T-helper 1 cell treated with Interleukin-12 subunit alpha and Interleukin-12 subunit beta and Interleukin-4 antibody, amounts not matched to agents 30 ng/mL and 1 ng/mL, for 36 hours (primary cell): Measurements from ENCODE around the gene PCYT1A. TPM values are rescaled to one million over a fixed set of nuclear protein-coding genes. Genes with fewer than 3 reads are reported as not detected.
"Not testable (repeated sequence)": the region's sequence is repeated elsewhere in the genome, so short reads cannot be mapped to it uniquely, and the experiment has no call there.

Experiments used
- intact Hi-C: fragments of 100-400 bp; cut with micrococcal nuclease; formaldehyde crosslinking; loops from one replicate; pipeline ENCODE4 v1.15.1; 2024
- total RNA-seq: library from RNA; stranded (reverse); gene quantifications from 2 replicates; pipeline ENCODE4 v1.2.3, GENCODE V29; 2022

The PCYT1A gene
- 95.3 and 104 TPM in 2 replicates for total RNA-seq

DNA sequence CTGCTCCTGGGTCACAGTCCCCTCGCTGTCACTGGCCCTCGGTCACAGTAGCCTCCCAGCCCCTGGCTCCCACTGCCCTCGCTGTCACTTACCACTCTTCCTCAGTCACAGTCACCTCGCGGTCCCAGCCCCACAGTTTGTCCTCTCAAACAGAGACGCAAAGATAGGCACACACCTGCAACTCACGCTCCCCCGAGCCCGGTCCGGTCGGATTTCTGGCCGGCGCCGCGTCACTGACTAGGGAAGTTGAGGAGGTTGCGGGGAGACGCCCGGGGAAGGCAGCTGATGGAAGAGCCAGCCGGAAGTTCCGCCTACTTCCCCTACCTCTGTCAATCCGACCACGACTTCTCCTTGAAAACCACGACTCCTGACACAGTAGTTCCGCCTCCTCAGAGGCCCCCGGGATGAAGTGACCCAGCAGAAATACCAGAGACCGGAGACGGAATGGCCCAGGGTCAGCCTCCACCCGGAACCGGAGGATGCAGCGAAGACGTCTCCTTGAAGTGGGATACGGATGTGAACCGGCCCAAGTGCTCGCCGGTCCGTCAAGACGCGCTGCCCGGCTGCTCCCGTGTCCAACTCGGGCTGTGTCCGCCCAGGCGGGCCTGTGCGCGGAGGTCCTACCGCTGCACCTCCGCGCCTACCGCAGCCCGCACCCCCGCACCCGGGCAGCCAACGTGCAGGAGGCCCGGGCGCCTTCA lies at the start of gene PCYT1A:
PCYT1A (minus strand) TSS at position 287 of the 701 bp plus-strand sequence. CDS start 17,195 bp downstream, outside the sequence.
- intact Hi-C loops, result loop anchor here (1.0 kb wide), 6 partner anchors 8 to 655 kb away; partner anchors contain the start of genes DYNLT2B, NCBP2 and UBXN7

DNA sequence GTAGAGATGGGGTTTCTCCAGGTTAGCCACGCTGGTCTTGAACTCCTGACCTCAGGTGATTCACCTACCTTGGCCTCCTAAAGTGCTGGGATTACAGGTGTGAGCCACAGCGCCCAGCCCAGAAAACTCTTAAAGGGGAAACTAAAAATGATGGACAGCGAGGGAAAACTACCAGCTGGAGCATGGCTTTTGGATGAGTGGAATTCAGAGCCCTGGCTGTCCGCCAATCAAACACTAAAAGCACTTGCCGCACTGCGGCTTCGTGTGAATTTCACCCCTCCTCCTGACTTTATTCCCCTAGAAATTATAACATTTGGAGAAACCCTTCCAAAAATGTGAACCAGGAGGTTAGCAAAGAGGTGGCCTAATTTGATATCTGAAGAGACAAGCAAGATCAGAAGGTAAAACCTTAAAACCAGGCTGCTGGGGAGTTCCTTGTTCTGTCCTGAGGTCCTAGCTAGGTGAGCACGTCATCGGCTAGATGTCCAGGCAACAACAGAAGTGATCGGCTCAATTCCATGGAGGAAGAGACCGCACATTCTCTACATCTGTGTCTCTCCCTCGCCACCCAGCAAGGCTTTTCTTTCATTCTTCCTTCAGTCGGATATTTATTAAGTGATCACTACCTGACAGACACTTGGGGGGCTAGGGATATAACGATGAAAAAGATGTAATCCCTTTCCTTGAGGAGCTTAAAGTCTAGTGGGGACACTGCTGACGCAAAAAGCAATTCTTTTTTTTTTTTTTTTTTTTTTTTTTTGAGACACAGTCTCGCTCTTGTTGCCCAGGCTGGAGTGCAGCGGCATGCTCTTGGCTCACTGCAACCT lies 49.0 kb upstream of the PCYT1A start:
- intact Hi-C loops, result no loop called here

DNA sequence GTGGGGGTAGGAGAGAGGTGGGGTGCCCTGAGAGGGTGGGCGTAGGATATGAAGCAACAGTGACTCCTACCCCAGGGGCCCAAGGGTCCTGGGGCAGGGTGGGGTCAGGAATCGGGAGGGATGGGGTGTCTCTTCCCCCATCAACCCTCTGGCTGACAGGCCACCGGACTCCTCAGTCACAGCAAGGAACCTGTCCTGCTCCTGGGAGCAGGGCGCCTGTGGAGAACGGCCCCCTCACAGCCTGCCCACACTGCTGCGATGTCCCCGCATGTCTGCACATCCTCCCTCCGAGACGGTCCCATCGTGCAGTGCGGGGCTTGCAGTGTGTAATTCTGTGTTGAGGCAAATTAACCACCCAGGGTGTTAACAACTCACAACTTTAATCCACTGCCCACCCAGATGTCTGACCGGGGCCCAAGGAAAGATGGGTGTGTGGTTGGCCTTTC lies 48.0 kb upstream of the PCYT1A start:
- intact Hi-C loops, result no loop called here

DNA sequence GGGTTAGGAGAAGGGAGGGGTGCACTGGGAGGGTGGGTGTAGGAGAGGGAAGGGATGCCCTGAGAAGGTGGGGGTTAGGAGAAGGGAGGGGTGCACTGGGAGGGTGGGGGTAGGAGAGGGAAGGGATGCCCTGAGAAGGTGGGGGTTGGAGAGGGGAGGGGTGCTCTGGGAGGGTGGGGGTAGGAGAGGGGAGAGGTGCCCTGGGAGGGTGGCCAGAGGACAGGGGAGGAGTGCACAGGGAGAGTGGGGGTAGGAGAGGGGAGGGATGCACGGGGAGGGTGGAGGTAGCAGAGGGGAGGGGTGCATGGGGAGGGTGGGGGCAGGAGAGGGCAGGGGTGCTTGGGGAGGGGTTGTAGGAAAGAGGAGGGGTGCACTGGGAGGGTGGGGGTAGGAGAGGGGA lies 47.5 kb upstream of the PCYT1A start:
- intact Hi-C loops, result no loop called here

DNA sequence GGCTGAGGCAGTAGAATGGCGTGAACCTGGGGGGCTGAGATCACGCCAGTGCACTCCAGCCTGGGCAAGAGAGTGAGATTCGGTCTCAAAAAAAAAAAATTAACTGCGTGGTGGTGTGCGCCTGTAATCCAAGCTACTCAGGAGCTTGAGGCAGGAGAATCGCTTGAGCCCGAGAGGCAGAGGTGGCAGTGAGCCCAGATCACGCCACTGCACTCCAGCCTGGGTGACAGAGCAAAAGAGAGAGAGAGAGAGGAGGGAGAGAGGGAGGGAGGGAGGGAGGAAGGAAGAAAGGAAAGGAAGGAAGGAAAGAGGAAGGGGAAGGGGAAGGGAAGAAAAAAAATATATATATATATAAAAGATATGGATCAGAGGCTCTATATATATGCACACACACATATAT lies 44.6 kb upstream of the PCYT1A start:
- intact Hi-C loops, result no loop called here

DNA sequence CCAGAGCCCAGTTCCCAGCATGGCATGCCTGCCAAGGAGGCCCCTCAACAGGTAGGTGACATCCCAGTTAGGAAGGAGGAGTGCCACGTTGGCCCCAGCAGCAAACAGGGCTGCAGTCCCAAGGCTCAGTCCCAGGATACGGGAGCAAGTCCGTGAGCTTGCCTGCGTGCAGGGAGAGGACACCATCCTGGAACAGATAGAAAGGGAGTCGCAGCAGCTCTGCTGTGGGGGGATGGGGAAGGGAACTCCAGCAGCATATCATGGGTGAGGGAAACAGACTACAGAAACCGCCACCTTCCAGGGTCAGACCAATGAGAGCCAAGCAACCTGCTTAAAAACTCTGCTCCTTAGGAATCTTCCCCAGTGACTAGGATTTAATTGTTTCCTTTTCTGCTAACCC lies 39.9 kb upstream of the PCYT1A start:
- intact Hi-C loops, result no loop called here

DNA sequence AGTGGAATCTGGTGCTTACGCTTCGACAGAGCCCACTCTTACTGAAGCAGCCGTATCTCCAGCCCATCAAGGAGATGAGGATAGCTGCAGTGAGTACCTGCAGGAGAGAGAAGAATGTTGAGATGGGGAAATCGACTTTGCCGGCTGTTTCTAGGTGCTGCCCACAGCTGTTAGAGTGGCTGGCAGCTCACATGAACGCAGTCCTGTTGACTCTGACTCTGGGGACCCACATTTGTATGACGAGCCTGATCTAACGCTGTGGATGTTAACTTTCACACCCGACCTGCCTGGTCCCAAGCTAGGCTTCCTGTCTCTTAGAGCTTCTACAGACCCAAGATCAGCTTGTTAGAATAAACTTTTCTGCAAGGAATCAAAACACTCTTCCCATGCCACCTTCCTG lies 39.4 kb upstream of the PCYT1A start:
- intact Hi-C loops, result no loop called here

DNA sequence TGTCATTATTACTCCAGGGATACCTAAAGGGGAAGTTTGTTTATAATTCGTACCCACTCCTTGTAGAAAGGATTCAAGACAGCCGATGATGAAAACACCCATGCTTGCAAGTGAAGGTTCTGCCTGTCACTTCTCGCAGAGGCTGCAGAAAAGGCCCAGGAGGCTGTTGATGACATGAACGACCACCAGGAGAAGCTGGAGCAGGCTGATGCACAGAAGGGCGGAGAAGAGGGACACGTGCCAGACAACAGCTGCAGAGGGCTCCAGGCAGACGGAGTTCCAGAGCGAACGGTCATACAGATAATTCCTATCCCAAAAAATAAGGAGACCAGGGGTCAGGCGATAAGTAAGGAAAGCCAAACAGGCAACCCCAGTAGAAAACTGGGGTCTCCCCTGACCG lies 36.2 kb upstream of the PCYT1A start:
- intact Hi-C loops, result no loop called here

DNA sequence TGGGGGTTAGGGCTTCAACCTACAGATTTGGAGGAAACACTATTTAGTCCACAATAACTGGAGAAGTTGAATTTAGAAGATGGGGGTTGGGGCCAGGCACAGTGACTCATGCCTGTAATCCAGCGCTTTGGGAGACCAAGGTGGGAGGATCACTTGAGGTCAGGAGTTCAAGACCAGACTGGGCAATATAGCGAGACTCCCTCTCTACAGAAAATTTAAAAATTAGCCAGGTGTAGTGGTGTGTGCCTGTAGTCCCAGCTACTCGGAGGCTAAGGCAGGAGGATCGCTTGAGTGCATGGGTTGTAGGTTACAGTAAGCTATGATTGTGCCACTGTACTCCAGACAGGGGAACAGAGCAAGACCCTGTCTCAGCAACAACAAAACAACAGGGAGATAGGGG lies 35.5 kb upstream of the PCYT1A start:
- intact Hi-C loops, result no loop called here

DNA sequence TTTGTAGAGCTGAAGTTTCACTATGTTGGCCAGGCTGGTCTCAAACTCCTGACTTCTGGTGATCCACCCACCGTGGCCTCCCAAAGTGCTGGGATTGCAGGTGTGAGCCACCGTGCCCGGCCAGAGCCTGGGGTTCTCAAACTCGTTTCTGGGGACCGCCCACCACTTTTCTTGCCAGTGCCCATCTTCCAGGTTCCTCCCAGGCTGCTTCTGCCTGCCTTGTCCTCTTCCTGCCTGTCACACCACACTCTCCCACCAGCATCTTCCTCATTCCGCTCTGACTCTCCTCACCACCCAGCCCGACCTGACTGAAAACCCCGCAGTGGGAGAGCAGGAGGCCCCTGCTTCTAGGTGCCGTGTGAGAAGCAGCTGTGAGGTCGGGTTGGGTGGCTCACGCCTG lies 33.6 kb upstream of the PCYT1A start:
- intact Hi-C loops, result no loop called here

DNA sequence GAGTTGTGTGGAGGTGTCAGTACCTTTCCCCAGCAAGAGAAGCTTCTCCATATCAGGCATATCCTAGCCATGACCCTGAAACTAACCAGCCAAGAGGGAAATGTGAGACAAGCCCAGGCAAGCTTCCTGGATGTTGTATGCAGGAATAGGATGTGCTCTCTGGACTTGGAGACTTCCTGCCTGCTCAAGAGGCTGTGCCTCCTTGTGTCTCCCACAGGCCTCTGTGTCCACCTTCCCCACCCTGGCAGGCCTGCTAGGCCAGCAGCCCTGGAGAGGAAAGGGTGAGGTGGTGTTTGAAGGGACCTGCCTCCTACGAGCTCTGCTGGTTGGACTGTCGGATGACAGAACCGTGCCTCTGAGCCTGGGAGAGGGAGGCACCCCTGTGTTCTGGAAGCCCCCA lies 32.6 kb upstream of the PCYT1A start:
- intact Hi-C loops, result no loop called here

DNA sequence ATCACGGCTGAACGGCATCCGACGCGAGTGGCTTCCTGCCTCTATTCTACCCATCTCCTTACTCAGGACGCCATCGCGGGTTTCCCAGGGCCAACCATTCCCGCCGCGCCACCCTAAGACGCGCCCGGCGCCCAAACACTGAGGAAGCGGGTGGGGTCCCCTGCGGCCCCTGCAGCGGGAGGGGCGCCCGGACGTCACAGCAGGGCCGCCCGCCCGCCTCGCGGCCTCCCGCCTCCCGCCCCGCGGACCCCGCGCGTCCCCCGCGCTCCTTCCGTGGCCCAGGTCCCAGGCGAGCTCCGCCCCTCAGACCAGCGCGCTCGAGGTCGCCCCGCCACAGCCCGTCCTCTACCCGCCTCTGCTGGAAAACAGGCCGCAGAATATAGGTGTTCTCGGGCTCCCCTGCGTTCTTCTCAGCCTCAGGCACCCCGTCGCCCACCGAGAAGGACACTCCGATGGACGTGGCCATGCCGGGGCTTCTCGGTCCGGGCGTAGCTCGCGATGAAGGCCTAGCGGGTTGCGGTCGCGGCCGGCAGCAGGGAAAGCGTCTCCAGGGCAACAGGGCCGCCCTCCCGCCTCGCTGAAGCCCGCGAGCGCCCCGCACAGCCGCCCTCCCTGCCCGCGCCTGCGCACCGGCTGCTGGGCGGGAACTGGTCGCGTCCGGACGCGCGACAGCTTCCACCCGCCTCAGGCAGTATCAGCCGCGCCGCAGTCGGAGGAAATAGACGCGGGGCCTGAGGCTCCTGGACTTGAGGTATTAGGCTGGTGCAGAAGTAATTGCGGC lies 30.4 kb upstream of the PCYT1A start, which contains the start of gene DYNLT2B:
DYNLT2B (minus strand) TSS at position 554 of the 781 bp plus-strand sequence; CDS start at position 466, 88 bp downstream.
- intact Hi-C loops, result loop anchor here (1.0 to 10.0 kb wide), 11 partner anchors 31 to 624 kb away; partner anchors contain the start of genes CEP19, FBXO45, NCBP2 and PCYT1A

DNA sequence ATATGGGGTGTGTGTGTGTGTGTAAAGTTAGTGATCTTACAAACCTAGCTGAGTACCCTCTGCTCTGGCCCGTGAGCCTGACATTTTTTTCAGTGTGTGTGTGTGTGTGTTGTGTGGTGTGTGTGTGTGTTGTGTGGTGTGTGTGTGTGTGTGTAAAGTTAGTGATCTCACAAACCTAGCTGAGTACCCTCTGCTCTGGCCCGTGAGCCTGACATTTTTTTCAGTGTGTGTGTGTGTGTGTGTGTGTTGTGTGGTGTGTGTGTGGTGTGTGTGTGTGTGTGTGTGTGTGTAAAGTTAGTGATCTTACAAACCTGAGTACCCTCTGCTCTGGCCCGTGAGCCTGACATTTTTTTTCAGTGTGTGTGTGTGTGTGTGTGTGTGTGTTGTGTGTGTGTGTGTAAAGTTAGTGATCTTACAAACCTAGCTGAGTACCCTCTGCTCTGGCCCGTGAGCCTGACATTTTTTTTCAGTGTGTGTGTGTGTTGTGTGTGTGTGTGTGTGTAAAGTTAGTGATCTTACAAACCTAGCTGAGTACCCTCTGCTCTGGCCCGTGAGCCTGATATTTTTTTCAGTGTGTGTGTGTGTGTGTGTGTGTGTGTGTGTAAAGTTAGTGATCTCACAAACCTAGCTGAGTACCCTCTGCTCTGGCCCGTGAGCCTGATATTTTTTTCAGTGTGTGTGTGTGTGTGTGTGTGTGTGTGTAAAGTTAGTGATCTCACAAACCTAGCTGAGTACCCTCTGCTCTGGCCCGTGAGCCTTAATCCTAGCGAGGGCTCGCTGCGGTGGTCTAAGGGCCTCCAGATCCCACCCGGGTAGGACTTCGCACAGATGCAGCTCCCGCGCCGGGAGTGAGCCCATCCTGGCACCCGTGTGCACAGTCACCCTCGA lies 29.5 kb upstream of the PCYT1A start:
- intact Hi-C loops, result loop anchor here (5.0 to 10.0 kb wide), 3 partner anchors 40 to 398 kb away; partner anchors contain the start of genes CEP19, PIGX and SMCO1

DNA sequence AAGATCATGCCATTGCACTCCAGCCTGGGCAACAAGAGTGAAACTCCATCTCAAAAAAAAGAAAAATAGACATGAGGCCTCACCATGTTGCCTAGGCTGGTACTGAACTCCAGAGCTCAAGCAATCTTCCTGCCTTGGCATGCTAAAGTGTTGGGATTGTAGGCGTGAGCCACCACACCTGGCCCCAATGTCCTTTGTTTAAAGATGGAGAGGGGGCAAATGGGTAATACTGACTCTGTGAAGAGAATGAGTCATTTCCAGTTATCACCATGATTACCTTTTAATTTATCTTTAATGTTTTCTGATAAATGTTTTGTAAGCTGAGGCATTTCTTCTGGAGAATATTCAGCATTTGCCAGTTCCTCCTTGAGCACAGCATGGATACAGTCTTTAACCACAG lies 28.3 kb upstream of the PCYT1A start:
- intact Hi-C loops, result loop anchor here (5.0 to 10.0 kb wide), 3 partner anchors 41 to 399 kb away; partner anchors contain the start of genes CEP19, PIGX and SMCO1

DNA sequence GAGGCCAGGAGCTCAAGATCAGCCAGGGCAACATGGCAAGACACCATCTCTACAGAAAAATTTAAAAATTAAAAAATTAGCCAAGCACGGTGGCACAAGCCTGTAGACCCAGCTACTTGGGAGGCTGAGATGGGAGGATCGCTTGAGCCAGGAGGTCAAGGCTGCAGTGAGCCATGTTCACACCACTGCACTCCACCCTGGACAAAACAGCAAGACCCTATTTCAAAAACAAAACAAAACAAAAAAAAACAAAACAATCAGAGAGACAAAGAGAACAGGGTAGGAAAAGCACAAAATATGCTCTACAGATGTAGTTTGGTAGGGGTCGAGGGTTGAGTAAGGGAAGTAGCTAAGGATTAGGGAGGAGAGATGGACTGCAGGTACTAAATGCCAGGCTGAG lies 27.1 kb upstream of the PCYT1A start:
- intact Hi-C loops, result loop anchor here (10.0 kb wide), 1 partner anchor 400 kb away; the partner anchor contains the start of genes CEP19 and PIGX

DNA sequence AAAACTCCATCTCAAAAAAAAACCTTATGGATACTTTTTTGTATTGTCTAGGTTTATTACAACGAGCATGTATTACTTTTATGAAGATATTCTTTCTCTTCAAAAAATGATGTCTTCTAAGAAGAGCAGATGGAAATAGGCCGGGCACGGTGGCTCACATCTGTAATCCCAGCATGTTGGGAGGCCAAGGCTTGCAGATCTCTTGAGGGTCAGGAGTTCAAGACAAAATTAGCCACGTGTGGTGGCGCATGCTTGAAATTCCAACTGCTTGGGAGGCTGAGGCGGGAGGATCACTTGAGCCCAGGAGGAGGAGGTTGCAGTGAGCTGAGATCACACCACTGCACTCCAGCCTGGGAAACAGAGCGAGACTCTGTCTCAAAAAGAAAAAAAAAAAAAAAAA lies 26.6 kb upstream of the PCYT1A start:
- intact Hi-C loops, result loop anchor here (10.0 kb wide), 1 partner anchor 401 kb away; the partner anchor contains the start of genes CEP19 and PIGX

DNA sequence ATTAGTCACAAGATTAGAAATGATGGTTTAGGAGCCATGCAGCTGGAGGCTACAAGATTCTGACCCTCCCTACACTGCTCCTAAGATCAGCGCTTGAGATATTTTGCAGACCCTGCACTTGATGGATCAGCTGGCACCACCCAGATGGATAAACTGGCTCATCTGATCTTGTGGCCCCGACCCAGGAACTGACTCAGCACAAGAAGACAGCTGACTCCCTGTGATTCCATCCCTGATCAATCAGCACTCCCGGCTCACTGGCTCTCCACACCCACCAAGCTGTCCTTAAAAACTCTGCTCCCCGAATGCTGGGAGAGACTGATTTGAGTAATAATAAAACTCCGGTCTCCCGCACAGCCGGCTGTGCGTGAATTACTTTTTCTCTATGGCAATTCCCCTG lies 15.4 kb upstream of the PCYT1A start:
- intact Hi-C loops, result not testable (repeated sequence)

DNA sequence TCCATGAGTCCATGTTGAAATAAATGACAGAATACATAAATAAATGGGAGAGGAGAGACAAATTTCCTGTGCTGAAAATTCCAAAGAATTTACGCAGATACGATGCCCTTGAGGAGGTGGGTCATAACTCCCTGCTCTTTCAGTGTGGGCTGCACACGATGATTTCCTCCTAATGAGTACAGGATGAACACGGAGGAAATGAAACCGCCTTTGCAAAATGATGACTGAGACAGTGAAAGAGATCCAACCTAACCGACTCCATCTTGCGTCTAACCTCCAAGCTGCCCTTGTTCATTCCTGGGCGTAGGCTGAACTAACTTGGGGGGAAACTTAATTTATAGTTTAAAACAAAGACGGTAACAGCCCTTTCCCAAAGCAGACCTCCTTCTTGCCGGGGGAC lies 15.0 kb upstream of the PCYT1A start:
- intact Hi-C loops, result not testable (repeated sequence)

DNA sequence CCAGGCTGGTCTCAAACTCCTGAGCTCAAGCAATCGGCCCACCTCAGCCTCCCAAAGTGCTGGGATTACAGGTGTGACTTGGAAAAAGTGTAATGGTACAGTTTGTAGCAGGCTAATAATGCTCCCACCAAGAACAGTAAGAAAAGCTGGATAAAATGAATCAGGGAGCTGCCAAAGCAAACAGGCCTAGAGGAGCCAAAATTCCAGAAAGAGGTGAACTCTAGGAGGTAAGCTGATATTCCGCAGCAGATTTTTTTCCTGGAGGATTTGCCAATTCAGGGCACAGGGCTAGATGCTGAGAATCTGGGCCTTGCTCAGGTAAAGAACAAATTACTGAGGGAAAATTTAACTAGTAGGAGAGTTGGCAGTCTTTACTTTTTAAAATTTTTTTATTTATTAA lies 11.0 kb upstream of the PCYT1A start:
- intact Hi-C loops, result no loop called here

DNA sequence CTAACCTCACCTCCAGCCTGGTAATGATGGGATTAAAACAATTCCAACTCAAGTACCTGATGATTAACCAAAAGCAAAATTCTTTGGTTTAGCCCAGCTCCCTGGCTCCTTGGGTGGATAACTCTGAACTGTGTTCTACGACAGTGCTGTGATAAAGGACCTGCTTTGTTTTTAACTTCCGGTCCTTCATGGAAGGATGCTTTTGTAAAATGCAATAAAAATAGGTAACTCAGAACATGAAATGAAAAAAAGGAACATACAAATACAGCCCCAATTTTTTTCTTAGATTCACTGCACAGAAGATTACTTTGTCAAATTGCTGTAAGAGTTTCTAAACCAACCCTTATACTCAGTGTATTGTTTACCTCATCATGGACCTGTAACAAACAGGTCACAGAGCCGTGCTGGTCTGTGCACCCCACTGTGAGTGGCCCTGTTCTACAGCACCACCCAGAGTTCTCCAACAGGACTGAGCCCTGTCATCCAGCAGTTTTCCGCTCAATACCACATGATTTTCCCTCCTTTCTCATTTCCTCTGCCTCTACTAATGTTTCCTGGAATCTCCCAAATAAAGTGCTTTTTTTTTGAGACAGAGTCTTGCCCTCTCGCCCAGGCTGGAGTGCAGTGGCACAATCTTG lies 4.9 kb upstream of the PCYT1A start:
- intact Hi-C loops, result no loop called here
